CD4-positive, CD25-positive, alpha-beta regulatory T cell (primary cell): ENCODE measurements around the gene ASGR2. TPM values are rescaled to one million over a fixed set of nuclear protein-coding genes. Genes with fewer than 3 reads are reported as not detected.
"Not testable (repeated sequence)": the region's sequence is repeated elsewhere in the genome, so short reads cannot be mapped to it uniquely, and the experiment has no call there.

Experiments used
- ATAC-seq, 2 donors: fragments of 150-1000 bp; cut with Tn5 transposase; one replicate each; pipeline ENCODE4 v1.10.0; 2021; ENCODE audit warnings: low read depth in 2 of 2, moderate number of reproducible peaks in 2 of 2, moderate library complexity in 1 of 2
- DNase-seq, 3 donors: peaks; one replicate each; pipeline versions ENCODE4 v3.0.0 to v3.0.0-alpha.2; 2012 to 2022; ENCODE audit warnings: mixed read lengths in 1 of 3
- H3K27ac ChIP-seq: one replicate; pipeline ENCODE4 v1.7.0; 2013; ENCODE audit warnings: mild to moderate bottlenecking, low read length; ENCODE audit not compliant: insufficient read depth, poor library complexity, severe bottlenecking
- H3K27me3 ChIP-seq: one replicate; pipeline ENCODE4 v1.7.0; 2013; ENCODE audit warnings: low read length; ENCODE audit not compliant: control insufficient read depth, insufficient read depth
- H3K36me3 ChIP-seq: one replicate; pipeline ENCODE4 v1.7.0; 2013; ENCODE audit warnings: mild to moderate bottlenecking, low read length, moderate library complexity; ENCODE audit not compliant: control insufficient read depth, insufficient read depth
- H3K4me1 ChIP-seq: 2 replicates; pipeline ENCODE4 v1.7.0; 2013; ENCODE audit warnings: mild to moderate bottlenecking, low read length; ENCODE audit not compliant: insufficient read depth, control insufficient read depth, poor library complexity, severe bottlenecking
- H3K4me3 ChIP-seq: one replicate; pipeline ENCODE4 v1.7.0; 2013; ENCODE audit warnings: low read depth, mild to moderate bottlenecking, low read length, moderate library complexity
- H3K9me3 ChIP-seq, 2 experiments: 1 replicate in 1 of 2; 2 replicates in 1 of 2; pipeline ENCODE4 v1.7.0; 2013; ENCODE audit warnings: low read length in 2 of 2, mild to moderate bottlenecking in 1 of 2, moderate library complexity in 1 of 2; ENCODE audit not compliant: control insufficient read depth in 2 of 2
- H3K27ac Mint-ChIP-seq, 3 donors: one replicate each; pipeline ENCODE4 v1.8.0; 2020 to 2022; ENCODE audit warnings: mild to moderate bottlenecking in 3 of 3, mixed read lengths in 3 of 3, moderate library complexity in 2 of 3
- H3K27me3 Mint-ChIP-seq: one replicate; pipeline ENCODE4 v1.8.0; 2022; ENCODE audit warnings: mild to moderate bottlenecking, mixed read lengths
- H3K36me3 Mint-ChIP-seq: one replicate; pipeline ENCODE4 v1.8.0; 2020; ENCODE audit warnings: mixed read lengths
- H3K4me1 Mint-ChIP-seq, 4 donors: one replicate each; pipeline ENCODE4 v1.8.0; 2020 to 2022; ENCODE audit warnings: mixed read lengths in 4 of 4, mild to moderate bottlenecking in 1 of 4
- H3K4me3 Mint-ChIP-seq, 4 donors: one replicate each; pipeline ENCODE4 v1.8.0; 2020 to 2022; ENCODE audit warnings: mild to moderate bottlenecking in 4 of 4, mixed read lengths in 4 of 4, moderate library complexity in 3 of 4
- H3K9me3 Mint-ChIP-seq, 7 donors: one replicate each; pipeline ENCODE4 v1.8.0; 2020 to 2022; ENCODE audit warnings: mixed read lengths in 7 of 7, mild to moderate bottlenecking in 3 of 7, moderate library complexity in 2 of 7
- polyA plus RNA-seq, 4 donors: library from polyadenylated mRNA; unstranded; fragments of 300-500 nt; fragmentation: Illumina TruSeq; gene quantifications; one replicate each; pipeline ENCODE4 v1.2.3, GENCODE V29; 2021
- total RNA-seq: library from RNA; stranded (reverse); gene quantifications from one replicate; pipeline ENCODE4 v1.2.3, GENCODE V29; 2022

The ASGR2 gene
- total and polyA plus RNA-seq, 5 donors from 2014 or later = not detected

GRCh38 chr17:7123844-7124243 is 9.2 kb upstream of the ASGR2 start:
- no peak overlapping the region for H3K27ac ChIP-seq
- H3K4me1 ChIP-seq = no peaks in the 10 kb centered on the region
- peaks cover 4% of the 10 kb centered on the region for H3K27me3 ChIP-seq
- no peak for DNase-seq
- no peak overlapping the region for H3K4me3 ChIP-seq
- Mint-ChIP-seq H3K36me3 (no peaks in the 10 kb centered on the region), H3K4me3 (no peak overlapping the region), H3K27me3 (peaks cover 37% of the 10 kb centered on the region), H3K27ac (peak overlapping the region in 1 of 3 donors; percentile 9), H3K9me3 (no peaks in the 10 kb centered on the region), H3K4me1 (peaks cover 0 to 2% (median 0%) of the 10 kb centered on the region in 4 donors)
- no peak for ATAC-seq
- H3K36me3 ChIP-seq = no peaks in the 10 kb centered on the region
- H3K9me3 ChIP-seq = no peaks in the 10 kb centered on the region

DNA sequence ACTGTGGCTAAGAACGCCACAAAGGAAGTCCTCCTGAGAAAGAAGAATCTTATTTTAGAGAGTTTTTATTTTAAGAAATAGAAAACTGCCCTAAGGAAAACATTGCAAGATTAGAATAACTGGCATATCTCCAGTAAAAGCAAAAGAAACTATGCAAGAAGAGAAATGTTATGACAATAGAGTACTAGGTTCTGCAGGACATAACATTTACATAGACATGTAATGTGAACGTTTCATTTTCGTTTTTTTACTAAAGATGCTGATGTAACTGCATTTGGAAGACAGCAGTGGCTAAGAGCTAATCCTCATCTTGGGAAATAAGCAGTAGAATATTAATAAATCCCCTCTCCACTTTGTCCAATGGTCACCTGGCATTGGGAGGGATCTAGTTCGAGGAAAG is 7.8 kb upstream of the ASGR2 start:
- H3K9me3 Mint-ChIP-seq = no peaks in the 10 kb centered on the region
- no peaks in the 10 kb centered on the region for H3K4me1 ChIP-seq
- no peak overlapping the region for H3K27ac ChIP-seq
- no peak overlapping the region for H3K27ac Mint-ChIP-seq
- peaks cover 4% of the 10 kb centered on the region for H3K27me3 ChIP-seq
- H3K4me1 Mint-ChIP-seq = peaks cover 0 to 2% (median 0%) of the 10 kb centered on the region in 4 donors
- ATAC-seq (no peak), DNase-seq (no peak)
- H3K36me3 ChIP-seq = no peaks in the 10 kb centered on the region
- no peaks in the 10 kb centered on the region for H3K9me3 ChIP-seq
- no peak overlapping the region for H3K4me3 ChIP-seq
- no peaks in the 10 kb centered on the region for H3K36me3 Mint-ChIP-seq
- peaks cover 40% of the 10 kb centered on the region for H3K27me3 Mint-ChIP-seq
- H3K4me3 Mint-ChIP-seq = no peak overlapping the region

DNA sequence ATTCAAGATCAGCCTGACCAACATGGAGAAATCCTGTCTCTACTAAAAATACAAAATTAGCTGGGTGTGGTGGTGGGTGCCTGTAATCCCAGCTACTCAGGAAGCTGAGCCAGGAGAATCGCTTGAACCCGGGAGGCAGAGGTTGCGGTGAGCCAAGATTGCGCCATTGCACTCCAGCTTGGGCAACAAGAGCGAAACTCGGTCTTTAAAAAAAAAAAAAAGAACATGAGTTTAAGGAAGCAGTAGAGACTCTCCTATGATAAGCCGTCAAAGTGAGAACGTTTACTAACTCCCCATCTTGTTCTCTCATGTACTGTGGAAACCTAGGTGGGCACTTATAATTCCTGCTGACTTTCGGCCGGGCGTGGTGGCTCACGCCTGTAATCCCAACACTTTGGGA is 6.0 kb upstream of the ASGR2 start:
- not testable (repeated sequence) for H3K9me3 ChIP-seq, H3K4me1 ChIP-seq, H3K4me3 Mint-ChIP-seq, H3K27ac ChIP-seq, H3K27me3 ChIP-seq, H3K36me3 ChIP-seq, H3K4me3 ChIP-seq, DNase-seq, H3K27ac Mint-ChIP-seq, H3K36me3 Mint-ChIP-seq, H3K9me3 Mint-ChIP-seq, H3K4me1 Mint-ChIP-seq, ATAC-seq
- peaks cover 41% of the 10 kb centered on the region for H3K27me3 Mint-ChIP-seq

DNA sequence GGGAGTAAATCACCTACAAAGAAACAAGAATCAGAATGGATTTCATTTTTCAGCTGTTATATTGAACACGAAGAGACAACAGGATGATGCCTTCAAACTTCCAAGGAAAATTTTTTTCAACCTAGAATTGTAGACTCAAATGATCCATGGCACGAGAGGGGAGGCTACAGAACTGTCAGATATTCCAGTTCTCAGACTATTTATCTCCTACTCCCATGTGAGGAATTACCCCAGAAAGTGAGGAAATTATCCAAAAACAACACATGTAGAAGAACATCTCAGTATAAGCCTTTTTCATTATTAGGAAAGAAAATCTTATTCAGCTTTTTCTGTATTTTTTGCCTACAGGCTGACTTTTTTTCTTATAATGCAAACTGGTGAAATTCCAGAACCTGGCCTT is 5.5 kb upstream of the ASGR2 start:
- peaks cover 4% of the 10 kb centered on the region for H3K27me3 ChIP-seq
- H3K9me3 ChIP-seq = no peaks in the 10 kb centered on the region
- peaks cover 0 to 2% (median 0%) of the 10 kb centered on the region in 4 donors for H3K4me1 Mint-ChIP-seq
- no peaks in the 10 kb centered on the region for H3K9me3 Mint-ChIP-seq
- no peak overlapping the region for H3K27ac Mint-ChIP-seq
- no peaks in the 10 kb centered on the region for H3K36me3 Mint-ChIP-seq
- no peaks in the 10 kb centered on the region for H3K4me1 ChIP-seq
- H3K4me3 ChIP-seq = no peak overlapping the region
- no peak overlapping the region for H3K4me3 Mint-ChIP-seq
- peaks cover 41% of the 10 kb centered on the region for H3K27me3 Mint-ChIP-seq
- ATAC-seq (no peak), DNase-seq (no peak)
- no peak overlapping the region for H3K27ac ChIP-seq
- H3K36me3 ChIP-seq = no peaks in the 10 kb centered on the region

DNA sequence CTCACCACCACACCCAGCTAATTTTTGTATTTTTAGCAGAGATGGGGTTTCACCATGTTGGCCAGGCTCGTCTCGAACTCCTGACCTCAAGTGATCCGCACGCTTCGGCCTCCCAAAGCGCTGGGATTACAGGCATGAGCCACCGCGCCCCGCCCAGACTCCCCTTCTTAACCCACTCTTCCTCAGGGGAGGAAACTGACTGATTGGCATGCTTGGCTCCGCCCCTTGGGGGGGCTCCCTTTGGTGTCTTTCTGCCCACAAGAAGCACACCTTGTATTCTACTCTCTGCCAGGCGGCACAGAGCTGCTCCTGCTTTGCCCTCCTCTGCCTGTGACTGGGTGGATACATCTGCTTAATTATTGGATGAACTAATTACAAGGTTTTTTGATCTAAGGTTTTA is 4.7 kb upstream of the ASGR2 start:
- H3K27ac ChIP-seq = no peak overlapping the region
- Mint-ChIP-seq H3K9me3 (no peaks in the 10 kb centered on the region), H3K27me3 (peaks cover 41% of the 10 kb centered on the region), H3K36me3 (no peaks in the 10 kb centered on the region), H3K4me3 (no peak overlapping the region), H3K4me1 (peaks cover 0 to 2% (median 0%) of the 10 kb centered on the region in 4 donors), H3K27ac (no peak overlapping the region)
- H3K4me1 ChIP-seq = no peaks in the 10 kb centered on the region
- peaks cover 4% of the 10 kb centered on the region for H3K27me3 ChIP-seq
- no peak overlapping the region for H3K4me3 ChIP-seq
- DNase-seq (no peak), ATAC-seq (no peak)
- no peaks in the 10 kb centered on the region for H3K36me3 ChIP-seq
- H3K9me3 ChIP-seq = no peaks in the 10 kb centered on the region

DNA sequence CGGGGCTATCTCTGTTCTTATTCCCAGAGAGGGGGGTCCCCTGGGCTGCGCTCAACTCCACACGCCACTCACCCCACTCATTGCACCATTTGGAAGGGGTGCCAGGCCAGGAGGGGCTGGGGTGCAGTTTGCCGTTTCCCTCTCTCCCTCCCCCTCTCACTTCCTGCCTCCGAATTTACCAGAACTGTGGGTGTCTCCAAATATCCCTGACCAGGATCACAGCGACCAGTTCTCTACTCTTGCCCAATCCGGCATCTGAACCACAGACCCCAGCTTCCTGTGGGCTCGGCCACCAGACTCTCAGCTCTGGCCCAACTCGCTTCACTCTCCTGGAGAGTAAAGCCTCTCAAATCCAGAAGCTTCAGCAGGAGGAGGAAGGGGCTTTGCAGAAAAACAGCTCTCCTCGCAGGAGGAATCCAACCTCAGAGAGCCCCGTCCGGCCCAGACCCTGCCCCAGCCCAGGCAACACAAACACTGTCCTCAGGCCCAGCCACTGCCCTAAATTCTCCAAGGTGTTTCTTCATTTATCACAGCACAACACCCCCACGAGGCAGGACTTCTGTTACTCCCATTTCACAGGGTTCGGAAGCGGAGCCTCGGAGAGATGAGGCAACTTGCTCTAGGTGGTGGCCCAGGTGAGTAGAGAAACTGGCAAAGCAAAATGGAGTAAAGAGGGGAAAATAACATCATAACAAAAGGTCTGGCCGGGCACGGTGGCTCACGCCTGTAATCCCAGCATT is 423 bp upstream of the ASGR2 start:
- DNase-seq = no peak
- ATAC-seq = no peak

DNA sequence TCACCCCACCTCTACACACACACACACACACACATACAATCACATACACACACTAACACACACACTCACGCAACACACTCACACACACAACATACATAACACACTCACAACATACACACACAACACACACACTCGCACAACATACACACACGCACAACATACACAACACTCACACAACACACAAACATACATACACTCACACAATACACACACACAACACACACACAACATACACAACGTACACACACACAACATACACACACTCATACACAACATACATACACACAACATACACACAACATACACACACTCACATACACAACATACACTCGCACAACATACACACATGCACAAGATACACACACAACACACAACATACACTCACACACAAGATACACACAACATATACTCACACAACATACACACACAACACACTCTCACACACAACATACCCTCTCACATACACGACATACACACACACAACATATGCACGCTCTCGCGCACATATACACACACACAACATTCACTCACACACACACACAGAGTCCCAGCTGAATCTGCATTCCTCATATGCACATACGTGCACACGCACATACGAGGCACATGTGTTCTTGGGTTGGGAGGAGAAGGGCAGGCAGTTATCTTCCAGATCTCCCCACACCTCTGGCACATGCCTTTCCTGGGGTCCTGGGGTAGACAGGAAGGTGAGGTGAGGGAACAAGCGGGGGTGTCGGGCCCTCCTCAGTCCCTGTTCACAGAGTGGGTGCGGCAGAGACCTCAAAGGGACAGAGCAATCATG is 1.1 kb downstream of the ASGR2 start:
- Mint-ChIP-seq H3K4me3 (no peak overlapping the region), H3K9me3 (peaks cover 0 to 2% (median 0%) of the 10 kb centered on the region in 7 donors), H3K4me1 (peaks cover 0 to 6% (median 3%) of the 10 kb centered on the region in 4 donors), H3K36me3 (no peaks in the 10 kb centered on the region), H3K27me3 (peaks cover 4% of the 10 kb centered on the region), H3K27ac (no peak overlapping the region)
- Histone ChIP-seq H3K27ac (no peak overlapping the region), H3K9me3 (no peaks in the 10 kb centered on the region), H3K4me3 (no peak overlapping the region), H3K36me3 (no peaks in the 10 kb centered on the region), H3K4me1 (no peaks in the 10 kb centered on the region), H3K27me3 (no peaks in the 10 kb centered on the region)
- DNase-seq = no peak
- no peak for ATAC-seq

More for the DNA sequence above, 423 bp upstream of the ASGR2 start:
- Mint-ChIP-seq H3K27me3 (peaks cover 13% of the 10 kb centered on the region), H3K27ac (no peak overlapping the region), H3K4me3 (no peak overlapping the region), H3K36me3 (no peaks in the 10 kb centered on the region), H3K4me1 (no peaks in the 10 kb centered on the region), H3K9me3 (peaks cover 0 to 2% (median 0%) of the 10 kb centered on the region in 7 donors)
- Histone ChIP-seq H3K4me3 (no peak overlapping the region), H3K4me1 (no peaks in the 10 kb centered on the region), H3K36me3 (no peaks in the 10 kb centered on the region), H3K9me3 (no peaks in the 10 kb centered on the region), H3K27ac (no peak overlapping the region), H3K27me3 (peaks cover 2% of the 10 kb centered on the region)
